ENCODE measurements around the gene TIMM8A. TPM values are rescaled to one million over a fixed set of nuclear protein-coding genes. Genes with fewer than 3 reads are reported as not detected.

TIMM8A gene
- polyA plus RNA-seq, 3 donors: 1.9 to 2.5 (median 2.4) TPM

GRCh38 chrX:101349193-101349562, 636 bp upstream of the TIMM8A start:
- H3K4me2 ChIP-seq (replicated peaks; ENCODE audit: extremely low read depth, low read length, poor library complexity, severe bottlenecking): peak overlapping the region; percentile 73
- H3K36me3 ChIP-seq (replicated peaks in 1 of 2; ENCODE audit: control insufficient read depth in 1 of 2, insufficient read depth in 2 of 2, low read length in 2 of 2): peaks cover 30 to 51% of the 10 kb centered on the region in 2 donors
- peak overlapping the region in 1 of 2 donors; percentile 74 for H3K27ac ChIP-seq (ENCODE audit: low read depth in 1 of 2, low read length in 2 of 2)
- TF ChIP-seq CTCF (IDR thresholded peaks at IDR 0.05): no peak
- no peaks in the 10 kb centered on the region for H3K9me3 ChIP-seq (replicated peaks in 1 of 2; ENCODE audit: control insufficient read depth in 1 of 2, insufficient read depth in 1 of 2, low read length in 2 of 2)
- no peak overlapping the region for H3K9ac ChIP-seq (ENCODE audit: insufficient read depth, low read length, poor library complexity, severe bottlenecking)
- peak overlapping the region in 2 of 3 experiments; percentile 78 to 87 for H3K4me3 ChIP-seq (replicated peaks in 1 of 3; ENCODE audit: low read depth in 2 of 3, low read length in 3 of 3)
- peak overlapping the region; percentile 73 for H2AFZ ChIP-seq (ENCODE audit: insufficient read depth, low read depth, low read length, poor library complexity, severe bottlenecking)
- Mint-ChIP-seq H3K27me3 (ENCODE audit: low read depth in 3 of 3) (peaks cover 0 to 11% (median 0%) of the 10 kb centered on the region in 3 donors), H3K9me3 (peaks cover 0 to 7% (median 0%) of the 10 kb centered on the region in 7 donors), H3K27ac (peak overlapping the region in 5 of 7 donors; percentile 57 to 95 (median 93)), H3K4me3 (peak overlapping the region in 1 of 2 donors; percentile 89), H3K4me1 (peaks cover 10% of the 10 kb centered on the region), H3K36me3 (peaks cover 31 to 39% of the 10 kb centered on the region in 2 donors)
- H3K79me2 ChIP-seq (ENCODE audit: insufficient read depth, low read length): peaks cover 22% of the 10 kb centered on the region
- H4K20me1 ChIP-seq (ENCODE audit: insufficient read depth, low read length): no peaks in the 10 kb centered on the region
- no peak for DNase-seq
- intact Hi-C loops (cut with micrococcal nuclease): no loop called here
- H3K27me3 ChIP-seq (ENCODE audit: control insufficient read depth in 2 of 2, insufficient read depth in 2 of 2, low read length in 2 of 2): no peaks in the 10 kb centered on the region
- H3K4me1 ChIP-seq (ENCODE audit: control insufficient read depth in 1 of 2, insufficient read depth in 2 of 2, low read length in 2 of 2): peaks cover 12 to 13% of the 10 kb centered on the region in 2 donors
- WGBS (ENCODE audit: insufficient coverage): 38% methylated on average over 2 of the region's 4 CpGs

- Mint-ChIP-seq H3K4me3 (peak overlapping the region; percentile 89 to 92), H3K27ac (peak overlapping the region in 5 of 7 donors; percentile 46 to 97 (median 91)), H3K9me3 (peaks cover 0 to 8% (median 0%) of the 10 kb centered on the region in 7 donors), H3K36me3 (peaks cover 26 to 35% of the 10 kb centered on the region in 2 donors), H3K4me1 (peaks cover 10% of the 10 kb centered on the region), H3K27me3 (ENCODE audit: low read depth in 3 of 3) (peaks cover 0 to 11% (median 0%) of the 10 kb centered on the region in 3 donors)
- no peak for DNase-seq
- WGBS (ENCODE audit: insufficient coverage): 0% methylated on average over 2 of the region's 14 CpGs
- H3K9ac ChIP-seq (ENCODE audit: insufficient read depth, low read length, poor library complexity, severe bottlenecking): peak overlapping the region; percentile 71
- intact Hi-C loops (cut with micrococcal nuclease): no loop called here
- no peak for TF ChIP-seq CTCF (IDR thresholded peaks at IDR 0.05)
- peaks cover 12 to 13% of the 10 kb centered on the region in 2 donors for H3K4me1 ChIP-seq (ENCODE audit: control insufficient read depth in 1 of 2, insufficient read depth in 2 of 2, low read length in 2 of 2)
- peak overlapping the region in 1 of 2 donors; percentile 74 for H3K27ac ChIP-seq (ENCODE audit: low read depth in 1 of 2, low read length in 2 of 2)
- H3K4me3 ChIP-seq (replicated peaks in 1 of 3; ENCODE audit: low read depth in 2 of 3, low read length in 3 of 3): peak overlapping the region; percentile 56 to 87 (median 78)
- H4K20me1 ChIP-seq (ENCODE audit: insufficient read depth, low read length): no peaks in the 10 kb centered on the region
- no peaks in the 10 kb centered on the region for H3K9me3 ChIP-seq (replicated peaks in 1 of 2; ENCODE audit: control insufficient read depth in 1 of 2, insufficient read depth in 1 of 2, low read length in 2 of 2)
- peaks cover 22% of the 10 kb centered on the region for H3K79me2 ChIP-seq (ENCODE audit: insufficient read depth, low read length)
- H2AFZ ChIP-seq (ENCODE audit: insufficient read depth, low read depth, low read length, poor library complexity, severe bottlenecking): peak overlapping the region; percentile 73
- peaks cover 19 to 38% of the 10 kb centered on the region in 2 donors for H3K36me3 ChIP-seq (replicated peaks in 1 of 2; ENCODE audit: control insufficient read depth in 1 of 2, insufficient read depth in 2 of 2, low read length in 2 of 2)
- H3K27me3 ChIP-seq (ENCODE audit: control insufficient read depth in 2 of 2, insufficient read depth in 2 of 2, low read length in 2 of 2): no peaks in the 10 kb centered on the region
- peak overlapping the region; percentile 73 for H3K4me2 ChIP-seq (replicated peaks; ENCODE audit: extremely low read depth, low read length, poor library complexity, severe bottlenecking)
Observed at GRCh38 chrX:101347859-101348451, 587 bp downstream of the TIMM8A start.

Measured in CD14-positive monocyte (primary cell).